Duodenal mucosa (tissue), 2 donors: ENCODE results near the gene ETV7.
A peak's percentile ranks its signal among the peaks of the same experiment; 100 is the strongest.
"Not testable (repeated sequence)": the region's sequence is repeated elsewhere in the genome, so short reads cannot be mapped to it uniquely, and the experiment has no call there.

ENCODE experiments used
- H3K27ac ChIP-seq: one replicate; pipeline ENCODE4 v1.7.0; 2013; ENCODE audit warnings: low read depth, low read length
- H3K27me3 ChIP-seq, 2 donors: one replicate each; pipeline ENCODE4 v1.7.0; 2013; ENCODE audit warnings: low read length in 2 of 2, control low read depth in 1 of 2; ENCODE audit not compliant: insufficient read depth in 2 of 2, control insufficient read depth in 1 of 2
- H3K36me3 ChIP-seq, 2 donors: one replicate each; pipeline ENCODE4 v1.7.0; 2013; ENCODE audit warnings: low read length in 2 of 2, control low read depth in 1 of 2; ENCODE audit not compliant: insufficient read depth in 2 of 2, control insufficient read depth in 1 of 2
- H3K4me1 ChIP-seq, 2 donors: one replicate each; pipeline ENCODE4 v1.7.0; 2013; ENCODE audit warnings: low read length in 2 of 2, control low read depth in 1 of 2; ENCODE audit not compliant: insufficient read depth in 2 of 2, control insufficient read depth in 1 of 2
- H3K4me3 ChIP-seq, 2 donors: one replicate each; pipeline ENCODE4 v1.7.0; 2013; ENCODE audit warnings: low read length in 2 of 2, low read depth in 1 of 2
- H3K9ac ChIP-seq, 2 donors: one replicate each; pipeline ENCODE4 v1.7.0; 2013; ENCODE audit warnings: low read length in 2 of 2, low read depth in 1 of 2
- H3K9me3 ChIP-seq, 2 donors: one replicate each; pipeline ENCODE4 v1.7.0; 2013; ENCODE audit warnings: low read length in 2 of 2, control low read depth in 1 of 2; ENCODE audit not compliant: control insufficient read depth in 1 of 2

ETV7 gene

DNA sequence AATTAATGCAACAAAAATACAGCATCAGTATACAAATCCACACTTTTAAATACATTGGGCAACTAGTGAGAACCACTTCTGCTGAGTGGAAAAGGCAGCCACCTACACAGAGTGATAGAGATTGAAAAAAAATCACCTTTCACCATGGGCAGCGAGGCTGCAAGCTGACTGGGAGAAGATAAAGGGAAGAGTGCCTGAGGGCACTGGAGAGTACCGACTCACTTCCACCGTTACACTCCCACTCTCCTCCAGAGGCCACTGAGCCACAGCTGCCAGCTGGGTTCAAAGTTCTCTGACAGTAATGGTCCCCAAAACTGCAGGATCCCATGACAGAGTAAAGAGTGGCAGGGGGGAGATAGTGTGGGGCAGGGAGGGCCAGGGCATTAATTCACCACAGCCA is 31.1 kb upstream of the ETV7 start:
- no peak overlapping the region for H3K4me3 ChIP-seq
- peaks cover 6 to 10% of the 10 kb centered on the region in 2 donors for H3K4me1 ChIP-seq
- H3K36me3 ChIP-seq = no peaks in the 10 kb centered on the region
- H3K27me3 ChIP-seq = no peaks in the 10 kb centered on the region
- no peak overlapping the region for H3K9ac ChIP-seq
- H3K9me3 ChIP-seq = no peaks in the 10 kb centered on the region
- no peak overlapping the region for H3K27ac ChIP-seq

DNA sequence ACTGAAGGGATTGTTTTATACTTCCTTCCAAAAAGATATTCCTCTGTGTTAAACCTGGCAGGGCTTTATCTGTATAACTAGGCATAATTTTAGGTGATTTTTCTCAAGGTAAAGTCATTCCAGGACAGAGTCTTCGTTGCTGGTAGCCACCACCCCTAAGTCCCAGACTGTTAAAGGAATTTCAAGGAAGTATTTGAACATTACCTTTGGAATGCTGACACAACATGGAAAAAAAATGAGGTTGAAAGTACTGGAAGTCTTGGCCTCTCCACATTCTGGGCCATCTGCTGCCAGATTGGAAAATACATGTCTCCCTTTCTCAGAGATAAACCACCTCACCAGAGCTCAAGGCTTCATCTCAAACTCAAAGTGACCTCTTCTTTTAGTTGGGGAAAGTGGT is 27.0 kb upstream of the ETV7 start:
- Histone ChIP-seq H3K27me3 (no peaks in the 10 kb centered on the region), H3K27ac (no peak overlapping the region), H3K4me1 (peaks cover 0 to 4% of the 10 kb centered on the region in 2 donors), H3K4me3 (no peak overlapping the region), H3K9me3 (no peaks in the 10 kb centered on the region), H3K36me3 (no peaks in the 10 kb centered on the region), H3K9ac (peak overlapping the region in 1 of 2 donors; percentile 0)

DNA sequence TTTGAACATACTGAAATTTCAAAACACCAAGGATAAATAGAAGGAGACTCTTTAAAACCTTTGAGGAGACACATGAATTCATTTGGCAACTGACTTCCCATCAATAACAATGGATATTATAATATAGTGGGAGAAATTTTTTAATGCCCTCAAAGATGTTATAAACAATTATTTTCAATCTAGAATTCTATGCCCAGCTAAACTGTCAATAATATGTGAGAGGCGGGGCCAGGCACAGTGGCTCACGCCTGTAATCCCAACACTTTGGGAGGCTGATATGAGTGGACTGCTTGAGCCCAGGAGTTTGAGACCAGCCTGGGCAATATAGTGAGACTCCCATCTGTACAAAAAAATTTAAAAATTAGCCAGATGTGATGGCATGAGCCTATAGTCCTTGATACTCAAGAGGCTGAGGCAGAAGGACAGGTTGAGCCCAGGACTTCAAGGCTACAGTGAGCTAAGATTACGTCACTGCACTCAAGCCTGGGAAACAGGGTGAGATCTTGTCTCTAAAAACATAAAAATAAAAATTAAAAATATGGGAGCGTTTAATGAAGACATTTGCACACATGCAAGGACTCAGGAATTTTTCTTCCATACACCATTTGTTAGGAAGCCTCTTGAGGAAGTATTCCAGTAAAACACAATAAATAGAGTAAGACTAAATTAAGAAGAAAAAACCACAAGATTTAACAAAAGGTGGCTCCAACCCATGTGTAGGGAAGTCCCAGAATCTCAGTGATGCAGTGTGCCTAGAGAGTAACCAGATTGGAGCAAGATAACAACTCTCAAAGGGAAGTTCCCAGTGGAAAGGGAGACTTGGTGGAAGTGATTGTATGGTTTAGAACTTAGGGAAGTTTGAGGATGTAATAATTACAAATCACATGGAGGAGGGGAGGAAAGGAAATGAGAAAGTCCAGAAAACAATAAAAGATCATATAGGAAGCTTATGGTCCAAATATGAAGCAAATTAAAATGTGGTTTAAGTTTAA is 26.3 kb upstream of the ETV7 start:
- Histone ChIP-seq H3K27ac (no peak overlapping the region), H3K4me3 (no peak overlapping the region), H3K36me3 (no peaks in the 10 kb centered on the region), H3K27me3 (no peaks in the 10 kb centered on the region), H3K9ac (no peak overlapping the region), H3K9me3 (no peaks in the 10 kb centered on the region), H3K4me1 (peaks cover 0 to 4% of the 10 kb centered on the region in 2 donors)

DNA sequence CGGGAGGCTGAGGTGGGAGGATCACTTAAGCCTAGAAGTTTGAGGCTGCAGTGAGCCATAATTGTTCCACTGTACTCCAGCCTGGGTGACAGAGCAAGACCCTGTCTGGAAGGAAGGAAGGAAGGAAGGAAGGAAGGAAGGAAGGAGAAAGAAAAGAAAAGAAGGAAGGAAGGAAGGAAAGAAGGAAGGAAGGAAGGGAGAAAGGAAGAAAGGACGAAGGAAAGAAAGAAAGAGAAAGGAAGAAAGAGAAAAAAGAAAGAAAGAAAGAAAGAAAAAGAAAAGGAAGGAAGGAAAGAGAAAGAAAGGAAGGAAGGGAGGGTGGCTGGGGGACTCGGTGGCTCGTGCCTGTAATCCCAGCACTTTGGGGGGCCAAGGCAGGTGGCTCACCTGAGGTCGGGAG is 22.2 kb upstream of the ETV7 start:
- H3K4me1 ChIP-seq, H3K27me3 ChIP-seq, H3K4me3 ChIP-seq, H3K9me3 ChIP-seq, H3K36me3 ChIP-seq, H3K27ac ChIP-seq, H3K9ac ChIP-seq: not testable (repeated sequence)

DNA sequence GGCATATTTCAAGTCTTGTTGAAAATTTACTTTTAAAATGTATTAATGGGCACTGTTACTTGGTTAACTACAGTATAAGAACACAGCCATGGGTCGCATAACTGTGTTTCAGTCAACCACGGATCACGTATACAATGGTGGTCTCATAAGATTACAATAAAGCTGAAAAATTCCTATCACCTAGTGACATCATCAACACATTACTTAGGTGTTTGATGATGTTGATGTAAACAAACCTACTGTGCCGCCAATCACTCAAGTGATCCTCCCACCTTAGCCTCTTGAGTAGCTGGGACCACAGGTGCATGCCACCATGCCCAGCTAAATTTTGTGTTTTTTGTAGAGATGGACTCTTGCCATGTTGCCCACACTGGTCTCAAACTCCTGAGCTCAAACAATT is 16.7 kb upstream of the ETV7 start:
- no peaks in the 10 kb centered on the region for H3K36me3 ChIP-seq
- no peaks in the 10 kb centered on the region for H3K9me3 ChIP-seq
- no peak overlapping the region for H3K9ac ChIP-seq
- no peak overlapping the region for H3K4me3 ChIP-seq
- H3K27ac ChIP-seq = no peak overlapping the region
- no peaks in the 10 kb centered on the region for H3K4me1 ChIP-seq
- H3K27me3 ChIP-seq = peaks cover 0 to 5% of the 10 kb centered on the region in 2 donors

DNA sequence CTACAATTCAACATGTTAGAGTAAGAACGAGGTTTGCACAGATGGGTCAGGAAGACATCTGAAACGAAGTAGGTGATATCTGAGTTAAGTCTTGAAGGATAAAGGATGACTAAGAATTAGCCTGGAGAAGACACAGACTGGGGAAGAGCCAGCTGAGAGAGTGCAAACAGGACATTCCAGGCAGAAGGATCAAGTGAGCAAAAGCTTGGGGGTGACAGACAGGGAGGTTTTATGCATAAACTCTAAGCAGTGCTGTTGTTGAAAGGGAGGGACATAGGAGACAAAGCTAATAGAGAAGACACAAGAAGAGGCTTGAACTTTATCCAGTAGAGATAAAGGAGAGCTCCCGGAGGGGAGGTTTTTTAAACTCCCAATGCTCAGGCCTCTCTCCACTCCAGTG is 15.0 kb upstream of the ETV7 start:
- Histone ChIP-seq H3K9ac (no peak overlapping the region), H3K4me1 (no peaks in the 10 kb centered on the region), H3K27ac (no peak overlapping the region), H3K27me3 (peaks cover 0 to 5% of the 10 kb centered on the region in 2 donors), H3K9me3 (no peaks in the 10 kb centered on the region), H3K36me3 (no peaks in the 10 kb centered on the region), H3K4me3 (no peak overlapping the region)

DNA sequence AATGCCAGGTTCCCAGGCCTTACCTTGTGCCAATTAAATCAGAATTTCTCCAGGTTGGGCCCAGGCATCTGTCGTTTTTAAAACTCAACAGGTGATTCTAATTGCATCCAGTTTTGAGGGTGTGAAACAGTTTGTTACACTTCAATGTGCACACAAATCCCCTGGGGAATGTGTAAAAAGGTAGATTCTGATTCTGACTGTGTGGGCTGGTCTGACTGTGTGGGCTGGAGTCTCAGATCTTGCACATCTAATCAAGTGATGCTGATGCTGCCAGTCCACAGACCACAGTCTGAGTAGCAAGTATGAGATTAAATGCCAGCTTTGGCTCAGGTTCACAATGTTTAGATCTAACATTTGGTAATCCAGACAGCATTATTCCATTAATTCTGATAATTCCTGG is 12.5 kb upstream of the ETV7 start:
- Histone ChIP-seq H3K36me3 (no peaks in the 10 kb centered on the region), H3K27ac (no peak overlapping the region), H3K9ac (no peak overlapping the region), H3K4me3 (no peak overlapping the region), H3K27me3 (peaks cover 0 to 5% of the 10 kb centered on the region in 2 donors), H3K4me1 (no peaks in the 10 kb centered on the region), H3K9me3 (no peaks in the 10 kb centered on the region)

DNA sequence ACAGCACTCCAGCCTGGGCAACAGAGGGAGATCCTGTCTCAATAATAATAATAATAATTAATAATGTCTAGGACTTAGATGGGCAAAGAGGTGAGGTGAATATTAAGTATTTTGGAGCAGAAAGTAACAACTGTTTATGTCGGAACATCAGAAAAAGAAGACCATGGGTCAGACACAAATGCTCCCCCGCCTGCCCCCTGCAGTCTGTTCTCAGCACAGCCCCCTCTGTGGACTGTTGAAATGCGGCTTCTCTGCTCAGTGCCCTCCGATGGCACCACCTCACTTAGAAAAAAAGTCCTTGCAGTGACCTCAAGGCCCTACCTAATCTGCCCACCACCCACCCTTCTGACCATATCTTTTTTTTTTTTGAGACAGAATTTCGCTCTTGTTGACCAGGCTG is 5.2 kb upstream of the ETV7 start:
- Histone ChIP-seq H3K36me3 (no peaks in the 10 kb centered on the region), H3K9ac (no peak overlapping the region), H3K4me3 (no peak overlapping the region), H3K4me1 (peaks cover 7 to 13% of the 10 kb centered on the region in 2 donors), H3K27ac (no peak overlapping the region), H3K27me3 (no peaks in the 10 kb centered on the region), H3K9me3 (no peaks in the 10 kb centered on the region)

DNA sequence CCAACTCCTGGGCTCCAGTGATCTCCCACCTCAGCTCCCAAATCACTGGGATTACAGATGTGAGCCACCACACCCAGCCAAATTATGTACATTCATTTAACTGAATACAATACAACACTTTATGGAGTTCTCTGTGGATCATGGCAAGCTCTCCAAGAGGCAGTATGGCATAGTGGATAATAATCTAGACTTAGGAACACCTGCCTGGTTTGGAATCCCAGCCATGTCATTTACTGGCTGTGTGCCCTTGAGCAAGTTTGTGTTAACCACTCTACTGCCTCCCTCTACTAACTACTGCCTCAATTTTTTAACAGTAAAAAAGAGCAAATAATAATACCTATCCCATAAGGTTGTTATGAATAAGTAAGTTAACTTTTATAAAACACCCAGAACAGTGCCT is 1.9 kb upstream of the ETV7 start:
- no peak overlapping the region for H3K4me3 ChIP-seq
- no peak overlapping the region for H3K27ac ChIP-seq
- H3K9me3 ChIP-seq = no peaks in the 10 kb centered on the region
- no peaks in the 10 kb centered on the region for H3K36me3 ChIP-seq
- H3K27me3 ChIP-seq = no peaks in the 10 kb centered on the region
- no peak overlapping the region for H3K9ac ChIP-seq
- H3K4me1 ChIP-seq = peaks cover 7 to 17% of the 10 kb centered on the region in 2 donors

DNA sequence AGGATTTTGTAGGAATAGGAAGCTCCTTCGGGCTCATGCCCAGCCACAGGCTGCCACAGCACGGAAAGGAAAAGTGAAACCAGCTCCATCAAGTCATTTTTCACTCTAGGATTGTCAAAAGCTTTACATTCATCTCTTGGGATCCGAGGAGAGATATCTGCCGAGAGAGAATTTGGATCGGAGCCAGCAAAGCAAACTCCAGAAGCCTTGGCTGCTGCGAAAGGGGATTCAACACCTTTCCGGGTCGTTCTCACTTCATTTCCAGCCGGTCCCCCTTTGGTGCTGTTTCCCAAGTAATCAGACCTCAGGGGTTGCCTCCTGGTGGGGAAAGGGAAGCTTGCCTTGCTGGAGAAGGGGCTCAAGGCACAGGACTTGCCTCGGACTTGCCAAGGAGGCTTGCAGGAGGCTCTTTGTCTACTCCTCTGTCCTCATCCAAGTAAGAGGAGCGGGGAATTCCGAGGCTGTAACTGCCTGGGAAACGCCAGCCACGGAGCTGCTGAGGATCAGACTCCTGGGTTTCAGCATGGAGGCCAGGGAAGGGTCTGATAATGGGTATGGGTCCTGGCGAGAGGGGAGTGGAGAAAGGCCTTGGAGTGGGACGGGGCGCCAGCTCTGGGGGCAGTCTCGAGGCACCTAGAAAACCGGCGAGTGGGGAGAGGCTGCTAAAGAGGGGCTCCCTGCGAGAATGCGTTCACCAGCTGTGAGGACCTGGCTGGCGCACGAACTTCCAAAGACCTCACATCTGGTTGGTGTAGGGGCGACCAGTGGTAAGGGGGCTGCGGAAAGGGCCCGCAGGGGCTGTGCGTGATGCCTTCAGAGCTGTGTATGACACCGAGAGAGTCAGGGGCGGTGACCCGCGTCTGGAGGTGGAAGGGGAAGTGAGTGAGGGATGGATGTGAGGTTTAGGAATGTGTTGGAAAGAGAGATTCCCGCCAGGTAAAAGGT is 702 bp downstream of the ETV7 start:
- Histone ChIP-seq H3K27me3 (no peaks in the 10 kb centered on the region), H3K27ac (peak overlapping the region; percentile 11), H3K9me3 (no peaks in the 10 kb centered on the region), H3K36me3 (peaks cover 0 to 4% of the 10 kb centered on the region in 2 donors), H3K4me1 (peaks cover 0 to 11% of the 10 kb centered on the region in 2 donors), H3K4me3 (peak overlapping the region; percentile 86 to 93), H3K9ac (peak overlapping the region; percentile 79 to 91)
